ENCODE data around the gene ANKRD10.
A peak's percentile ranks its signal among the peaks of the same experiment; 100 is the strongest.

The ANKRD10 gene

DNA sequence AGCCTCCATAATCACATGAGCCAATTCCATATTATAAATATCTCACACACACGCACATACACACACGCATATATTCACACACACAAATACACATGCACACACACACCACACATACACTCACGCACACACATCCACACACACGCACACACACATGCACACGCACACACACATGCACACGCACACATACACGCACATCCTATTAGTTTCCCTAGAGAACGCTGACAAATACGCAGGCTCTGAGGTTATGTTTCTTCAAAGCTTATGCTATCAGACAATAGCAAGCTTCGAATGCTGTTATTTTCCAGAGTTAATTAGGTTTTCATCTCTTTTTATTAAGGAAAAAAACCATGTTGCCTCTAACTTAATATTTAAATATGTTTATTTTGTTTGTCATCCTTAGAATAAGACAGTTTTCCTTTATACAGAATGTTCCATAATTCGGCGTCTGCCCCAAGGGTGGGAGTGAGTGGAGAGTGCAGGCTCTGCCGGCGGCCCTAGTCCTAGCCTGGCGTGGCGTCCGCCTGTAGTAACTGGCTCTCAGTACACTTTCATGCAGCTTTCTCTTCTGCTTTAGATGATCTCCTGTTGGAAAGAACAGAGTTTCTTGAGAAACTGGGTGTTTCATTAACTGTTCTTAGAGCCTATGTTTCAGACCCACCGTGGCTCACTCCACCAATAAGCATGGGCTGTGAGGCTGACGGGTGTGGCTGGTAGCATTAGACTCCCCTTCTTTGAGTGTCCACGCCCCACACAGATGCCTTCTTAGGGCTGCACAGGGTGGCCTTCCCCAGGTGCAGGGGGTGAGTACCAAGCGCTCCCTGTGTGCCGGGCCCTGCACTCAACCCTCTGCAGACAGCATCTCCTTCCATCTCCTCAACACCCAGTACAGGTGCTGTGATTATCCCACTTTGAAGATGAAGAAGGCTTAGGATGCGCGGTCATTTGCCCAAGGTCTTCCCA, 30.4 kb upstream of the ANKRD10 start:
- no peak for DNase-seq

DNA sequence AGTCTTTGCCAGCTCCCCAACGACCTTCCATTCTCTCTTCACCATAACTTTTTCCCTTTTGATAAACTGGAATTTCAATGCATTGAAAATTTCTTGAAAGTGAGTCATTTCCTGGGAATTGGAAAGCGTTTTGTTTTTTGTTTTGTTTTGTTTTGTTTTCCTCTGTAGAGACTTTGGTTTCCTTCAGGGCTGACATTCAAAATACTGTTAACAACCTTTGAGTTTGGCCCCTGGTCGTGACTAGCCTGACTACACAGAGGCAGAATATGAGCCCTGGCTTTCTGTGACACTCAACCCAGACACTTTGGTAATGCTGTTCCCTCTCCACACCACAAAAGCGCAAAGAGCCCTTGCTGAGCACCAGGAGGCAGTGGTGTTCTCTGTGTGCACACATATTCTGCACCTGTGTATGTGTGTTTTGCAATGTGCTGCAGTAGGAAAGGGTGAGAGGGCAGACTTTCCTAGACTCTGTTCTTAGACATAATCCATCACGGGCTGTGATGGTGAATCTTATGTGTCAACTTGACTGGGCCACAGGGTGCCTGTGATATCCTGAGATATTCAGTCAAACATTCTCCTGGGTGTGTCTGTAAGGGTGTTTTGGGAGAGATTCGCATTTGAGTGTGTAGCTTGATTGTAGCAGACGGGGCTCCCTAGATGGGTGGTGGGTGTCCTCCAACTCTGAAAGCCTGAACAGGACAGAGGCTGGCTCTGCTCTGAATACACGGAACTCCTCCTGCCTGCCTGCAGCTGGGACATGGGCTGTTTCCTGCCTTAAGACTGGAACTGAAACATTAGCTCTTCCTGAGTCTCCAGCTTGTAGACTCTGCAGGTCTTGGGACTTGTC, 29.5 kb upstream of the ANKRD10 start:
- peak; percentile 63 for DNase-seq

DNA sequence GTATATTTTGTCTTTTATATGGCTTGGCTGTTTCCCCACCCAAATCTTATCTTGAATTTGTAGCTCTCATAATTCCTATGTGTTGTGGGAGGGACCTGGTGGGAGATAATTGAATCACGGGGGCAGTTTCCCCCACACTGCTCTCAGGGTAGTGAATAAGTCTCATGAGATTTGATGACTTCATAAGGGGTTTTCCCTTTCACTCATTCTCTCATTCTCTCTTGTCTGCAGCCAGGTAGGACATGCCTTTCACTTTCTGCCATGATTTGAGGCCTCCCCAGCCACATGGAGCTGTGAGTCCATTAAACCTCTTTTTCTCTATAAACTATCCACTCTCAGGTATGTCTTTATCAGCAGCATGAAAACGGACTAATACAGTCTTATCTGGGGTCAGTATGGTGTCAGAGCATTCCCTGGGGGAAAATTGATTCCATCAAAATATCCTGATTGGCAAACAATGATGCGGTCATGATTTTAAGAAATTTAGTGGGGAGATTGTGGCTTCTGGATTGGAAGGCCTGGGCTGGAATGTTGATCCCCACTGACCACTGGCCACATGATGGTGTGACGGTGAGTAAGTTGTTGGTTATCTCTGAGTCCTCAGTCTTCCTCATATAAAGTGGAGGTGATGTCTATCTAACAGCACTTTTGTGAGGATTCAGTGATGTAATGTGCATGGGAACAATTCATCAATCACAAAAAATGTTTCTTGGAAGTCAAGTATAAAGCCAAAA, 27.5 kb upstream of the ANKRD10 start:
- DNase-seq = peak; percentile 50

DNA sequence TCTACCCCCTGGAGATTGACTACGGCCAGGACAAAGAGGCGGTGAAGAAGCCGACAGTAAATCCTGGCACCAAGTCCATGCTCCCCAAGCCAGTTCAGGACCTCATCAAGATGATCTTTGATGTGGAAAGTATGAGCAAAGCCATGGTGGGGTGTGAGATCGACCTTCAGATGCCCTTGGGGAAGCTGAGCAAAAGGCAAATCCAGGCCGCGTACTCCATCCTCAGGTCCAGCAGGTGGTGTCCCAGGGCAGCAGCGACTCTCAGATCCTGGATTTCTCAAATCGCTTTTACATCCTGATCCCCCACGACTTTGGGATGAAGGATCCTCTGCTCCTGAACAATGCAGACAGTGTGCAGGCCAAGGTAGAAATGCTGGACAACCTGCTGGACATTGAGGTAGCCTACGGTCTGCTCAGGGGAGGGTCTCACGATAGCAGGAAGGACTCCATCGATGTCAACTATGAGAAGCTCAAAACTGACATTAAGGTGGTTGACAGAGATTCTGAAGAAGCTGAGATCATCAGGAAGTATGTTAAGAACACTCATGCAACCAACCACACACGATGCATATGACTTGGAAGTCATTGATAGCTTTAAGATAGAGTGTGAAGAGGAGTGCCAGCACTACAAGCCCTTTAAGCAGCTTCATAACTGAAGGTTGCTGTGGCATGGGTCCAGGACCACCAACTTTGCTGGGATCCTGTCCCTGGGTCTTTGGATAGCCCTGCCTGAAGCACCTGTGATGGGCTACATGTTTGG, 24.0 kb upstream of the ANKRD10 start:
- no peak for DNase-seq

DNA sequence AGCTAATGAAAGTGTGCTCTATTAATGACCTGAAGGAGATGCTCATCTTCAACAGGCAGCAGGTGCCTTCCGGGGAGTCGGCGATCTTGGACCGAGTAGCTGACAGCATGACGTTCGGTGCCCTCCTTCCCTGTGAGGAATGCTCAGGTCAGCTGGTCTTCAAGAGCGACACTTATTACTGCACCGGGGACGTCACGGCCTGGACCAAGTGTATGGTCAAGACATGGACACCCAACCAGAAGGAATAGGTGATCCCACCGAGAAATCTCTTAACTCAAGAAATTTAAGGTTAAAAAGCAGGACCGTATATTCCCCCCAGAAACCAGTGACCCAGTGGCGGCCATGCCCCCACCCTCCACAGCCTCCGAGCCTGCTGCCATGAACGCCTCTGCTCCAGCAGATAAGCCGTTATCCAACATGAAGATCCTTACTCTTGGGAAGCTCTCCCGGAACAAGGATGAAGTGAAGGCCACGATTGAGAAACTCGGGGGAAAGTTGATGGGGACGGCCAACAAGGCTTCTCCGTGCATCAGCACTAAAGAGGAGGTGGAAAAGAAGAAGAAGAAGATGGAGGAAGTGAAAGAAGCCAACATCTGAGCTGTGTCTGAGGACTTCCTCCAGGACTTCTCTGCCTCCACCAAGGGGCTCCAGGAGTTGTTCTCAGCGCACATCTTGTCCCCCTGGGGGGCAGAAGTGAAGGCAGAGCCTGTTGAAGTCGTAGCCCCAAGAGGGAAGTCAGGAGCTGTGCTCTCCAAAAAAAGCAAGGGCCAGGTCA, 22.8 kb upstream of the ANKRD10 start:
- DNase-seq = no peak

DNA sequence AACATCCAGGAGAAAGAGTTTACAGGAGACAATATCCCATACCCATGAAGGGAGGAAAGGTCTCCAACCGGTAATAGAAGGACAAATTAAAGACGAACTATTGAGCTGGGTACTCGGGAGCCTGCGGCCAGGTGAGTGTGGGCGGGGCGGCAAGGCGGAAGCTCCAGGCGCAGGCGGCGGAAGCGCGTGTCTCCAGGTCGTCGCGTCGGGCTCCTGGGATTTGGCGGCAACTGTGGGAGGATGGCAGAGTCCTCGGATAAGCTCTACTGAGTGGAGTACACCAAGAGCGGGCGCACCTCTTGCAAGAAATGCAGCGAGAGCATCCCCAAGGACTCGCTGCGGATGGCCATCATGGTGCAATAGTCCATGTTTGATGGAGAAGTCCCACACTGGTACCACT, 21.6 kb upstream of the ANKRD10 start:
- DNase-seq = no peak

DNA sequence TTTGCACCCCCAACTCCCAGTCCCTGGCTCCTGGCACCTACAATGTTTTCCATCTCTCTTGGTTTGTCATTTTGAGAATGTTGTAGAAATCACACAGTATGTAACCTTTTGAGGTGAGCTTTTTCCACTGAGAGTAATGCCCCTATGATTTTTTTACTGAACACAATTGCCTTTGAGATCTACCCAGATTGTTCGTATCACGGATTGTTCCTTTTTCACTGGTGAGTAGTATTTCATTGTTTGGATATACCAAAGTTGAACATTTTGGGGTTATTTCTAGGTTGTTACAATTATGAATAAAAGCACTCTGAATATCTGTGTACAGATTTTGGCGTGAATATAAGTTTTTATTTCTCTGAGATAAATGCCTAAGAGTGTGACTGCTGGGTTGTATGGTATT, 17.7 kb upstream of the ANKRD10 start:
- DNase-seq = no peak

DNA sequence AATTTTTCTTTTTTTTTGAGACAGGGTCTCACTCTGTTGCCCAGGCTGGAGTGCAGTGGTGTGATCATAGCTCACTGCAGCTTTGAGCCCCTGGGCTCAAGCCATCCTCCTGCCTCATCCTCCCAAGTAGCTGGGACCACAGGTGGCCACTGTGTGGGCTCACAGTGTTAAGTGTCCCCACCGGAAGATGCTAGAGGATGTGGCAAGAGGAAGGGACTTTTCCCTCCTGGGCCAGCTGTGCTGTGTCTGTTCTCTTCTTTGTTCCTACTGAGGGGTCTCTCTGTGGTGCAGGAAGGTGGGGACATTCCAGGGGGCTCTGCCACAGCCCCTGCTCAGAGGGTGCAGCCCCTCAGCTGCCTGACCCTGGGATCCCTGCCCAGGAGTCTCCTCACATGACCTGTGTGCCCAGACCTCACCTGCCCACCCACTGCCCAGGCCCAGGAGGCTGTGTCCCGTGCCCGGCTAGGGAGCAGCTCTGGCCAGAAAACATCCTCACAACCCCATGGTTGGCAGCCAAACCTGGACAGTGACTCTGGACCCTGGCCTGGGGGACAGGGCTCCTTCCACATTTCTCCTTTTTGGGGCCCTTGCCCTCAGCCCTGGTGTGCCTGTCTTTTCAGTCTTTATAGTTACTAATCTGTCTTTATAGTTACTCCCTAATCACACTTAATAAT, 14.4 kb upstream of the ANKRD10 start:
- no peak for DNase-seq

DNA sequence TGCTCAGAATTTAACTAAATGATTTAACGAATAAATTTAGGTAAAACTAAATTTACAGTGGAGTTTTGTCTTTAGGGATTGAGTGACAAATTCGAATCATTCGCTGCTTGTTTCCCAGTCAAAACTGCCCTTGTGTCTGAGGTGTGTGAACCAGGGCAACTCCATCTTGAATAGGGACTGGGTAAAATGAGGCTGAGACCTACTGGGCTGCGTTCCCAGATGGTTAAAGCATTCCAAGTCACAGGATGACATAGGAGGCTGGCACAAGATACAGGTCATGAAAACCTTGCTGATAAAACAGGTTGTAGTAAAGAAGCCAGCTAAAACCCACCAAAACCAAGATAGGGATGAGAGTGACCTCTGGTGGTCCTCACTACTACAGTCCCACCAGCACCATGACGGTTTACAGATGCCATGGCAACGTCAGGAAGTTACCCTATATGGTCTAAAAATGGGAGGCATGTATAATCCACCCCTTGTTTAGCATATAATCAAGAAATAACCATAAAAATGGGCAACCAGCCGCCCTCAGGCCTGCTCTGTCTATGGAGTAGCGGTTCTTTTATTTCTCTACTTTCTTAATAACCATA, 10.2 kb upstream of the ANKRD10 start:
- DNase-seq = no peak

DNA sequence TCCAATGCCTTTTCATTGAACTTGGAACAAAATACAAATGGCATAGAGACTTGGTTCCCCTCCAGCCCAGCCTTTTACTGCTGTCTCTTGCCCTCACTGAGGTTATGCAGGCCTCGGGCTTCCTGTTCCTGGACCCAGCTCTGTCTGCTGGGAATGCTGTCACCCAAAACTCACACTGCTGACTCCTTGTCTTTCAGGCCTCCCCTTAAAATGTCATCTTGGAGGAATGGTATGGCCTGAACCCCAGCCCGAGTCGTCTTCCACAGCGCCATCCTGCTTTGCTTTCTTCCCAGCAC, 9.7 kb upstream of the ANKRD10 start:
- no peak for DNase-seq

DNA sequence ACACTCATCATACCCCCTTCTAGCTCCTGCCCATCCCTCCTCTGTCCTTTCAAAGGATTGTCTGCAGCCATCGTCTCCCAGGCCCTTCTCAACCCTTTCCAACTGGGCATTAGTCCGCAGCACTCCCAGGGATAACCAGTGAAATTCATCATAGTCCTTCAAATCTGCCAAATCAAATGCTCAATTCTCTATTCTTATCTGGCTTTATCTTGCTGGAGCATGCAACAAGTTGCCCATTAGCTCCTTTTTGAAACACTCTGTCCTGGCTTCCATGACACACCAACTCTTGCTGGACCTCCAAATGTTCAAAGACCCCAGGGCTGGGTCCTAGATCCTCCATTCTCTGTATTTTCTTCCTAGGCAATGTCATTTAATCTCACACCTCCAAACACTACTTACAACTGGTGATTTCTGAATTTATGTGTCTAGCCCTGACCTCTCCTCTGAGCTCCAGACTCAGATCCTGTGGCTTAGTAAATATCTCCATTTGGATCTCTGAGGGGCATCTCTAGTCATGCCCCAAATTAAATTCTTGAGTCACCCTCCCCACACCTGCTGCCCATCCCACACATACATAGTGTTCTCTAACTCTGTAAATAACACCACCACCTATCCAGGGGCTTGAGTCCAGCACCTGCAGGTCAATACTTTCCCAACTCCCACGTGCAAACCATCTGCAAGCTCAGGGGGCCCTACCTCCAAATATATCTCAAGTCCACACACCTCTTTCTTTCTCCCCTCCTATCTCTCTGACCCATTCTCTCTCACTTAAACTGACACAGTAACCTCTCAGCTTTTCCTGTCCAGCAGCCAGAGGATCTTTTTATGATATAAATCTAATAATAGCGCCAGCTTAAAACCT, 9.1 kb upstream of the ANKRD10 start:
- no peak for DNase-seq

DNA sequence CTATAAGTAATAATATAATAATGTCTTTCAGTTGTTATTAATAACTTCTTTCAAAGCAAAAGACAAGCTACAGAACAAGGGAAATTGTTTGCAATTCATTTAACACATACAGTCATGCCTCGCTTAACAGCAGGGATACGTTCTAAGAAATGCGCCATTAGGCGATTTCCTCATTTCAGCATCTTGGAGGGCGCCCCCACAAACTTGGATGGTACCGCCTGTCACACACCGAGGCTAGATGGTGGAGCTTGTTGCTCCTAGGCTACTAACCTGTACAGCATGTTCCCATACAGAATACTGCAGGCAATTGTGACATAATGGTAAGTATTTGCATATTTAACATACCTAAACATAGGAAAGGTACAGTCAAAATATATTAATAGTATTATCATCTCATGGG, 8.2 kb upstream of the ANKRD10 start:
- no peak for DNase-seq

DNA sequence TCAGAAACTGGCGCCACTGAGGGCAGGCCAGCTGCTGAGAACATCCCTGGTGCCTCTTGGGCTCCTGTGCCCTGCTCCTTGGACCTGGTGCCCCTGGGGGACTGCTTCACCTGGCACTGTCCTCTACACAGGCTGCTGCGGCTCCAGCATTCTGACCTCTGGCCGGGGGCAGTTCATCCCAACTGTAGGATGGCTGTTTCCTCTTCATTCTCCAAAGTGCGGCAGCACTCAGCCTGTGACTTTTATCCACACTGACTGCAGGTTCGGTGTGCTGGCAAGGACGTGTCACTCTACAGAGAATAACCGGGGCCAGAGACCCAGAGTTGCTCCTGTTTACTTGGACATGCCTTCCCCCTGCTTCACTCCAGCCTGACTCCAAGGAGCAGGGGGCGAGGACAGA, 7.6 kb upstream of the ANKRD10 start:
- no peak for DNase-seq

DNA sequence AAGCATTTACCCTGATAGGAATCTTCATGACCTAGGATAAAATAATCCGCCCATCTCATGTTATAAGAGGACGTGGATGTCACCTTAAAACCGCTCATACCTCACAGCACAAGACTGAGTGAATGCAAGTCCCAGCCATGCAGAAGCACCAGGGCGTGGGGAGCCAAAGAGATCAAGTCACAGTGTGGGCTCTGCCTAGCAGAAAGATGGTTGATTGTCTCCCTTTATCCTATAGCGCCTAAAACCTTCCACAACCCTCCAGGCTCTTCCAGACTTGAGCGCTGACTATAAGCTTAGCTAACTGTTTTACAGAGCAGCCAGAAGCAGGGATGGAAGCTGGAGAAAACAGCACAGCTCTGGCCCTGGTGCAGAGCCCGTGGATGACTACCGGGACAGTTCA, 6.8 kb upstream of the ANKRD10 start:
- no peak for DNase-seq

DNA sequence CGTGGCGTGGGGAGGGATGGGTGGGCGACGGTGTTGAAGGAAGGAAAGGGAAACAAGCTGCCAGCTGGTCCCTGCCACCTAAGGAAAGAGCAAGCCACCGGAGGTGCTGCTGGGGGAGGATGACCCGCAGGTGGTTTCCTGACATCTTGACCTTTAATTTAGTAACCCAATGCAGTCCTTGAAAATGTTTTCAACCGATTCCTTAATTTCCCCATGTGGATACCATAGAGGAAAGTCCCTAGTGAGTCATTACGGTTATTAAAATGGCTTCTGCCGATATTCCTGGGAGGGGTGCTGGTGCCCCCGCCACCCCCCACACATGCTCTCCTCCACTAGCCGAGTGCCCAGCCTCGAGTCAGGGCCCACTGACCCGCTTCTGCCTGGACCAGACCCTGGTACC, 6.3 kb upstream of the ANKRD10 start:
- no peak for DNase-seq

DNA sequence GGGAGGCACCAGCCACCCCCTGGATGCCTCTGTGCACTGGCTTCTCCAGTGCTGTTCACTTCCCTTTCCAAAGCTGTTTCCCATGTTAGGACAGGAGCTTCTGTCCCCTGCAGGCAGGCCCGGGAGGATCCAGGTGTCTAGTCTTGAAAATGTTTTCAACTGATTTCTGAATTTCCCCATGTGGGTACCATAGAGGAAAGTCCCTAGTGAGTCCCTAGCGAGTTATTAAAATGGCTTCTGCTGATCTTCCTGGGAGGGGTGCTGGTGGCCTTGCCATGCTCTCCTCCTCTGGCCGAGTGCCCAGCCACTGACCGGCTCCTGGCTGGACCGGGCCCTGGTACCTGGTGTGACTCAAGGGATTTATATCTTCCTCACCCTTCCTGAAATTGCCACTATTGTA, 5.2 kb upstream of the ANKRD10 start:
- DNase-seq = no peak

DNA sequence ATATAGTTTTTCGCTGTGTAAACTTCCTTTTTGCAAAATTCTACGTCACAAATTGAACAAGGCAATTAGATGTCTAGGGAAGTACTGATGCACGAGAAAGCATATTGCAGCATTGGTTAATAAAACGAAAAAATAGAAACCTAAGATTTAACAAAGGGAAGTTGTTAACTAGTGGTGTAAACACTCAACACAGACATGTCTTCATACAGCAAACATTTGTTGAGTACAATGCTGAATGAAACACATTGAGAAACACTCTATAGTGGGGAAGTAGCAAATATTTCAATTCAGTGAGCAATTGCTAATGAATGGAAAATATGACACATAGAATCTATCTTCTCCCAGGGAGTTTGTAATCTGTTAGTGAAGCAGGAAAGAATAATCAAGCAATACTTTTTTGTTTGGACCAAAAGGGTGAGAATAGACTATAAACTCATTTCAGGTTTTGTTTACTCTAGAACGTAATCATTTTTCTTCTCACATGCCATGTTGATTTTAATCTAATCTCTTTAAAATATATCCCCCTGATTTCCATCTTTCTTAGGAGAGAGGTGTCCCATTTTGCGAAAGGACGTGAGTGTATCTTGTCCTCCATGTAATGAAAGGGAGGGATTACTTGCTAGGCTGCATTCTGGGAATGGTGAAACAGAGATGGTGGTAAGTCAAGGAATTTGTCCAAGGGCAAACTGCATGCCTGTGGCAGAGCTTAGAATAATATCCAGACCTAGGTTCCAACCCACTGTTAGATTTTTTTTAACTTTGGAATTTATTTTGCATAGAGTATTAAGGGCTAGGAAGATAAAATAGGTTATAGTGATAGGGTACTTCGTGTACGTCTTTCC, 1.7 kb upstream of the ANKRD10 start:
- DNase-seq = no peak

DNA sequence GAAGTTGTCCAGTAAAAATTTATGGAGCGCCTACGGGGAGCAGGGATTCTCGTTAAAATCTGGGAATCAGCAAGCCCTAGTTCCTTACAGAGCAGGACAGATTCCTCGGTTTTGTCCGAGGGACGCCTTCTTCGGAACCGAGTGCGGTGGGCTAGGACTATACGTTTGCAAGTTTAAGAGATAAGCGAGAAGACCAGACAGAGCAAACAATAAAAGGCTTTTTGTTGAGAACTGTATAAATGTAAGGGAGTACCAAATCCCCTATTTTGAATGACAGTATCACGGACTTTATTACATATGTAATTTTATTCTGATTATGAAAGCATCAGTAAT, 971 bp upstream of the ANKRD10 start:
- no peak for DNase-seq

Measured in activated CD4-positive, alpha-beta T cell treated with anti-CD3 and anti-CD28 coated beads, Interleukin-2, Interleukin-6, amounts not matched to agents 100 ng/mL and 50 ng/mL, durations not matched to agents 16 hours and 8 hours (primary cell).